Esophagus squamous epithelium (tissue), 4 donors: Measurements from ENCODE around the gene OTOA.

Experiments
- POLR2A ChIP-seq, 4 donors: fragments of 450-650 bp; IDR thresholded peaks; one replicate each; pipeline ENCODE4 v1.6.1; 2017; ENCODE audit warnings: antibody characterized with exemption in 4 of 4, mild to moderate bottlenecking in 4 of 4, moderate library complexity in 3 of 4
- TF ChIP-seq, protein P1 (sequence below), 6 experiments: fragments of 450-650 bp in 4 of 6; fragments of 200-600 bp in 2 of 6; sonication (generic) in 2 of 6; IDR thresholded peaks; one replicate each; pipeline ENCODE4 v1.5.1; 2016 to 2019; ENCODE audit warnings: antibody characterized with exemption in 6 of 6, mild to moderate bottlenecking in 4 of 6, moderate library complexity in 4 of 6

DNA sequence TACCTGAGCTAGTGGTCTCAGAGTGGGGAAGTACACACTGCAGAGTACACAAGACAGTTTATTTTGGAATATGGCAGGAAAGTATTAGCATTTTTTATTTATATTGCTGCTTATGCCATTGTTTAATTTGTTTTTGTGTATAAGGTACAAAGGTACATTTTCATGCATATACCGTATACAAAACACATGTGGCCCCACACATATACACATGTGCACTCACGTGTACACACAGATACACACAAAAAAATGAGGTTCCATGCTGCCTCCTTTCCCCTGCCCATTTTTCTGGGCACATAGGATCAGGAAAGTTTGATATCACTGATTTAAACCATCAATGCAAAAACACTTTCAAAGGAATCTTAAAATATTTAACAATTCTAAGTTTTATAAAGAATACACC is 24.3 kb upstream of the OTOA start:
- no peak for TF ChIP-seq POLR2A (IDR thresholded peaks at IDR 0.05)
- TF ChIP-seq, protein P1, sequence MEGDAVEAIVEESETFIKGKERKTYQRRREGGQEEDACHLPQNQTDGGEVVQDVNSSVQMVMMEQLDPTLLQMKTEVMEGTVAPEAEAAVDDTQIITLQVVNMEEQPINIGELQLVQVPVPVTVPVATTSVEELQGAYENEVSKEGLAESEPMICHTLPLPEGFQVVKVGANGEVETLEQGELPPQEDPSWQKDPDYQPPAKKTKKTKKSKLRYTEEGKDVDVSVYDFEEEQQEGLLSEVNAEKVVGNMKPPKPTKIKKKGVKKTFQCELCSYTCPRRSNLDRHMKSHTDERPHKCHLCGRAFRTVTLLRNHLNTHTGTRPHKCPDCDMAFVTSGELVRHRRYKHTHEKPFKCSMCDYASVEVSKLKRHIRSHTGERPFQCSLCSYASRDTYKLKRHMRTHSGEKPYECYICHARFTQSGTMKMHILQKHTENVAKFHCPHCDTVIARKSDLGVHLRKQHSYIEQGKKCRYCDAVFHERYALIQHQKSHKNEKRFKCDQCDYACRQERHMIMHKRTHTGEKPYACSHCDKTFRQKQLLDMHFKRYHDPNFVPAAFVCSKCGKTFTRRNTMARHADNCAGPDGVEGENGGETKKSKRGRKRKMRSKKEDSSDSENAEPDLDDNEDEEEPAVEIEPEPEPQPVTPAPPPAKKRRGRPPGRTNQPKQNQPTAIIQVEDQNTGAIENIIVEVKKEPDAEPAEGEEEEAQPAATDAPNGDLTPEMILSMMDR (IDR thresholded peaks at IDR 0.05), result no peak
